ENCODE results near the gene FXYD1.

FXYD1 gene

GRCh38 chr19:35120898-35121297 lies 17.7 kb upstream of the FXYD1 start:
- ATAC-seq, result no peak
- TF ChIP-seq ISL1 (CRISPR knock-in tag; IDR thresholded peaks at IDR 0.05), result no peak
- TF ChIP-seq PPARA (CRISPR knock-in tag; IDR thresholded peaks at IDR 0.05; ENCODE audit: borderline replicate concordance), result no peak
- TF ChIP-seq RARB (CRISPR knock-in tag; IDR thresholded peaks at IDR 0.05), result no peak

DNA sequence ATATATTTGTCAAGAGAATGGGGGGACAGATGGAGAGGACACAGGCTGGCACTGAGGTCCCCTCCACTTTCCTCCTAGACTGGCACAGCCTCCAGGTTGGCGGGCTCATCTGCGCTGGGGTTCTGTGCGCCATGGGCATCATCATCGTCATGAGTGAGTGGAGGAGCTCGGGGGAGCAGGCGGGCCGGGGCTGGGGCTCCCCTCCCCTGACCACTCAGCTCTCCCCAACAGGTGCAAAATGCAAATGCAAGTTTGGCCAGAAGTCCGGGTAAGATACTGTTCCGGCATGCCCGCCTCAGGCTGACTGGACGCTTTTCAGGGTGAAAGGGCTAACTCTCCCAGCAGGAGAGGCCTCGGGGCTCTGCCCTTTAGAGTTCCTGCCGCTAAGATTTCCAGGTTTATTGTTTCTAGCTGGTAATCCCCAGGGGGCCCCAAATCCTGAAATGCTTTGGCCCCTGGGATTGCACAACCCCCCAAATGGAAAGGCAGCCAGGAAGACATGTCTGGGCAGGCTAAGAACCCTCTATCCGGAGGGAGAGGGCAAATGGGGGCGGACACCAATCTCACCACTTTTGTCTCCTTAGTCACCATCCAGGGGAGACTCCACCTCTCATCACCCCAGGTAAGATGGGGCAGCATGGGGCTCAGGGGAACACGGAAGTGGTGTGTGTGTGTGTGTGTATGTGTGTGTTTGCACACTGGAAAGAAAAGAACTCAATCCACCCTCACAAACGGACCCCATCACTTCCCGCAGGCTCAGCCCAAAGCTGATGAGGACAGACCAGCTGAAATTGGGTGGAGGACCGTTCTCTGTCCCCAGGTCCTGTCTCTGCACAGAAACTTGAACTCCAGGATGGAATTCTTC lies 15.7 kb upstream of the FXYD1 start:
- TF ChIP-seq BACH2 (CRISPR knock-in tag; IDR thresholded peaks at IDR 0.05; ENCODE audit: borderline replicate concordance) (no peak), CSDC2 (CRISPR knock-in tag; IDR thresholded peaks at IDR 0.05) (no peak), TOX (CRISPR knock-in tag; IDR thresholded peaks at IDR 0.05; ENCODE audit: borderline replicate concordance) (no peak), ZC3H10 (CRISPR knock-in tag; IDR thresholded peaks at IDR 0.05) (no peak), OSR1 (CRISPR knock-in tag; IDR thresholded peaks at IDR 0.05) (no peak), SNAI2 (CRISPR knock-in tag; IDR thresholded peaks at IDR 0.05) (no peak), CSRNP3 (CRISPR knock-in tag; IDR thresholded peaks at IDR 0.05) (no peak), PATZ1 (CRISPR knock-in tag; IDR thresholded peaks at IDR 0.05; ENCODE audit: borderline replicate concordance) (no peak), ARNTL (CRISPR knock-in tag; IDR thresholded peaks at IDR 0.05; ENCODE audit: borderline replicate concordance, low read depth) (no peak), ZNF565 (CRISPR knock-in tag; conservative IDR thresholded peaks at IDR 0.05; ENCODE audit: low read depth) (no peak)
- TF ChIP-seq, protein P1, sequence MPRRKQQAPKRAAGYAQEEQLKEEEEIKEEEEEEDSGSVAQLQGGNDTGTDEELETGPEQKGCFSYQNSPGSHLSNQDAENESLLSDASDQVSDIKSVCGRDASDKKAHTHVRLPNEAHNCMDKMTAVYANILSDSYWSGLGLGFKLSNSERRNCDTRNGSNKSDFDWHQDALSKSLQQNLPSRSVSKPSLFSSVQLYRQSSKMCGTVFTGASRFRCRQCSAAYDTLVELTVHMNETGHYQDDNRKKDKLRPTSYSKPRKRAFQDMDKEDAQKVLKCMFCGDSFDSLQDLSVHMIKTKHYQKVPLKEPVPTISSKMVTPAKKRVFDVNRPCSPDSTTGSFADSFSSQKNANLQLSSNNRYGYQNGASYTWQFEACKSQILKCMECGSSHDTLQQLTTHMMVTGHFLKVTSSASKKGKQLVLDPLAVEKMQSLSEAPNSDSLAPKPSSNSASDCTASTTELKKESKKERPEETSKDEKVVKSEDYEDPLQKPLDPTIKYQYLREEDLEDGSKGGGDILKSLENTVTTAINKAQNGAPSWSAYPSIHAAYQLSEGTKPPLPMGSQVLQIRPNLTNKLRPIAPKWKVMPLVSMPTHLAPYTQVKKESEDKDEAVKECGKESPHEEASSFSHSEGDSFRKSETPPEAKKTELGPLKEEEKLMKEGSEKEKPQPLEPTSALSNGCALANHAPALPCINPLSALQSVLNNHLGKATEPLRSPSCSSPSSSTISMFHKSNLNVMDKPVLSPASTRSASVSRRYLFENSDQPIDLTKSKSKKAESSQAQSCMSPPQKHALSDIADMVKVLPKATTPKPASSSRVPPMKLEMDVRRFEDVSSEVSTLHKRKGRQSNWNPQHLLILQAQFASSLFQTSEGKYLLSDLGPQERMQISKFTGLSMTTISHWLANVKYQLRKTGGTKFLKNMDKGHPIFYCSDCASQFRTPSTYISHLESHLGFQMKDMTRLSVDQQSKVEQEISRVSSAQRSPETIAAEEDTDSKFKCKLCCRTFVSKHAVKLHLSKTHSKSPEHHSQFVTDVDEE (CRISPR knock-in tag; IDR thresholded peaks at IDR 0.05), result no peak
- no peak for ATAC-seq

DNA sequence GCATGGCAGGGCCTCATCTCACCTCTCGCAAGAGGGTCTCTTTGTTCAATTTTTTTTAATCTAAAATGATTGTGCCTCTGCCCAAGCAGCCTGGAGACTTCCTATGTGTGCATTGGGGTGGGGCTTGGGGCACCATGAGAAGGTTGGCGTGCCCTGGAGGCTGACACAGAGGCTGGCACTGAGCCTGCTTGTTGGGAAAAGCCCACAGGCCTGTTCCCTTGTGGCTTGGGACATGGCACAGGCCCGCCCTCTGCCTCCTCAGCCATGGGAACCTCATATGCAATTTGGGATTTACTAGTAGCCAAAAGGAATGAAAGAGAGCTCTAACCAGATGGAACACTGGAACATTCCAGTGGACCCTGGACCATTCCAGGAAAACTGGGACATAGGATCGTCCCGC lies 15.1 kb upstream of the FXYD1 start:
- TF ChIP-seq ZC3H10 (CRISPR knock-in tag; IDR thresholded peaks at IDR 0.05) (no peak), ARNTL (CRISPR knock-in tag; IDR thresholded peaks at IDR 0.05; ENCODE audit: borderline replicate concordance, low read depth) (no peak), GLIS3 (CRISPR knock-in tag; IDR thresholded peaks at IDR 0.05) (no peak), SNAI2 (CRISPR knock-in tag; IDR thresholded peaks at IDR 0.05) (no peak), ZFP30 (CRISPR knock-in tag; IDR thresholded peaks at IDR 0.05) (no peak), ZNF565 (CRISPR knock-in tag; conservative IDR thresholded peaks at IDR 0.05; ENCODE audit: low read depth) (no peak), TOX (CRISPR knock-in tag; IDR thresholded peaks at IDR 0.05; ENCODE audit: borderline replicate concordance) (no peak)
- TF ChIP-seq, protein P2, sequence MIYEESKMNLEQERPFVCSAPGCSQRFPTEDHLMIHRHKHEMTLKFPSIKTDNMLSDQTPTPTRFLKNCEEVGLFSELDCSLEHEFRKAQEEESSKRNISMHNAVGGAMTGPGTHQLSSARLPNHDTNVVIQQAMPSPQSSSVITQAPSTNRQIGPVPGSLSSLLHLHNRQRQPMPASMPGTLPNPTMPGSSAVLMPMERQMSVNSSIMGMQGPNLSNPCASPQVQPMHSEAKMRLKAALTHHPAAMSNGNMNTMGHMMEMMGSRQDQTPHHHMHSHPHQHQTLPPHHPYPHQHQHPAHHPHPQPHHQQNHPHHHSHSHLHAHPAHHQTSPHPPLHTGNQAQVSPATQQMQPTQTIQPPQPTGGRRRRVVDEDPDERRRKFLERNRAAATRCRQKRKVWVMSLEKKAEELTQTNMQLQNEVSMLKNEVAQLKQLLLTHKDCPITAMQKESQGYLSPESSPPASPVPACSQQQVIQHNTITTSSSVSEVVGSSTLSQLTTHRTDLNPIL (CRISPR knock-in tag; IDR thresholded peaks at IDR 0.05; ENCODE audit: low read depth), result no peak
- ATAC-seq, result no peak

GRCh38 chr19:35124098-35125060 lies 14.2 kb upstream of the FXYD1 start:
- ATAC-seq, result peak; percentile 97
- TF ChIP-seq PPARA (CRISPR knock-in tag; IDR thresholded peaks at IDR 0.05; ENCODE audit: borderline replicate concordance) (no peak), ARNTL (CRISPR knock-in tag; IDR thresholded peaks at IDR 0.05; ENCODE audit: borderline replicate concordance, low read depth) (no peak), TOX (CRISPR knock-in tag; IDR thresholded peaks at IDR 0.05; ENCODE audit: borderline replicate concordance) (no peak), TCF4 (CRISPR knock-in tag; IDR thresholded peaks at IDR 0.05; ENCODE audit: borderline replicate concordance) (no peak), ZNF565 (CRISPR knock-in tag; conservative IDR thresholded peaks at IDR 0.05; ENCODE audit: low read depth) (no peak), ZNF70 (CRISPR knock-in tag; IDR thresholded peaks at IDR 0.05) (no peak), RARB (CRISPR knock-in tag; IDR thresholded peaks at IDR 0.05) (no peak), OSR1 (CRISPR knock-in tag; IDR thresholded peaks at IDR 0.05) (no peak), ZNF8 (CRISPR knock-in tag; IDR thresholded peaks at IDR 0.05) (no peak), ZC3H10 (CRISPR knock-in tag; IDR thresholded peaks at IDR 0.05) (no peak), ZFP3 (CRISPR knock-in tag; IDR thresholded peaks at IDR 0.05) (no peak), SNAI2 (CRISPR knock-in tag; IDR thresholded peaks at IDR 0.05) (no peak)
- TF ChIP-seq, protein P3, sequence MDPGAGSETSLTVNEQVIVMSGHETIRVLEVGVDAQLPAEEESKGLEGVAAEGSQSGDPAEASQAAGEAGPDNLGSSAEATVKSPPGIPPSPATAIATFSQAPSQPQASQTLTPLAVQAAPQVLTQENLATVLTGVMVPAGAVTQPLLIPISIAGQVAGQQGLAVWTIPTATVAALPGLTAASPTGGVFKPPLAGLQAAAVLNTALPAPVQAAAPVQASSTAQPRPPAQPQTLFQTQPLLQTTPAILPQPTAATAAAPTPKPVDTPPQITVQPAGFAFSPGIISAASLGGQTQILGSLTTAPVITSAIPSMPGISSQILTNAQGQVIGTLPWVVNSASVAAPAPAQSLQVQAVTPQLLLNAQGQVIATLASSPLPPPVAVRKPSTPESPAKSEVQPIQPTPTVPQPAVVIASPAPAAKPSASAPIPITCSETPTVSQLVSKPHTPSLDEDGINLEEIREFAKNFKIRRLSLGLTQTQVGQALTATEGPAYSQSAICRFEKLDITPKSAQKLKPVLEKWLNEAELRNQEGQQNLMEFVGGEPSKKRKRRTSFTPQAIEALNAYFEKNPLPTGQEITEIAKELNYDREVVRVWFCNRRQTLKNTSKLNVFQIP (CRISPR knock-in tag; IDR thresholded peaks at IDR 0.05; ENCODE audit: borderline replicate concordance, low read depth), result no peak
- TF ChIP-seq, protein P2 (CRISPR knock-in tag; IDR thresholded peaks at IDR 0.05; ENCODE audit: low read depth), result no peak

Measured in SK-N-SH treated with all-trans-retinoic acid at 6 μM for 48 hours (cell line).